ENCODE data around the gene SPESP1.
"Not testable (repeated sequence)": the region's sequence is repeated elsewhere in the genome, so short reads cannot be mapped to it uniquely, and the experiment has no call there.

The SPESP1 gene

GRCh38 chr15:68975651-68976160 lies 45.4 kb downstream of the SPESP1 start:
- not testable (repeated sequence) for H3K36me3 Mint-ChIP-seq (ENCODE audit: low read depth); DNase-seq (ENCODE audit: low spot score); H3K27me3 Mint-ChIP-seq (ENCODE audit: low read depth); H3K4me3 Mint-ChIP-seq; H3K4me1 Mint-ChIP-seq (ENCODE audit: low read depth); H3K27ac Mint-ChIP-seq; H3K9me3 Mint-ChIP-seq

GRCh38 chr15:68977426-68977825 lies 47.1 kb downstream of the SPESP1 start:
- not testable (repeated sequence) for H3K4me3 Mint-ChIP-seq; DNase-seq (ENCODE audit: low spot score); H3K9me3 Mint-ChIP-seq; H3K36me3 Mint-ChIP-seq (ENCODE audit: low read depth); H3K4me1 Mint-ChIP-seq (ENCODE audit: low read depth); H3K27ac Mint-ChIP-seq; H3K27me3 Mint-ChIP-seq (ENCODE audit: low read depth)

- Mint-ChIP-seq H3K27me3 (ENCODE audit: low read depth) (peaks cover 2% of the 10 kb centered on the region), H3K27ac (no peak overlapping the region), H3K36me3 (ENCODE audit: low read depth) (no peaks in the 10 kb centered on the region), H3K4me1 (ENCODE audit: low read depth) (no peaks in the 10 kb centered on the region), H3K9me3 (no peaks in the 10 kb centered on the region), H3K4me3 (no peak overlapping the region)
- no peak for DNase-seq (ENCODE audit: low spot score)
Measured at GRCh38 chr15:68979006-68979405, 48.7 kb downstream of the SPESP1 start.

- no peak for DNase-seq (ENCODE audit: low spot score)
- Mint-ChIP-seq H3K4me1 (ENCODE audit: low read depth) (no peaks in the 10 kb centered on the region), H3K27ac (no peak overlapping the region), H3K4me3 (no peak overlapping the region), H3K36me3 (ENCODE audit: low read depth) (no peaks in the 10 kb centered on the region), H3K27me3 (ENCODE audit: low read depth) (peaks cover 2% of the 10 kb centered on the region), H3K9me3 (no peaks in the 10 kb centered on the region)
Measured at GRCh38 chr15:68979816-68980215, 49.5 kb downstream of the SPESP1 start.

GRCh38 chr15:68980786-68981185 lies 50.5 kb downstream of the SPESP1 start:
- Mint-ChIP-seq H3K4me3 (no peak overlapping the region), H3K9me3 (no peaks in the 10 kb centered on the region), H3K4me1 (ENCODE audit: low read depth) (no peaks in the 10 kb centered on the region), H3K27me3 (ENCODE audit: low read depth) (peaks cover 2% of the 10 kb centered on the region), H3K36me3 (ENCODE audit: low read depth) (no peaks in the 10 kb centered on the region), H3K27ac (no peak overlapping the region)
- no peak for DNase-seq (ENCODE audit: low spot score)

GRCh38 chr15:68981941-68982340 lies 51.6 kb downstream of the SPESP1 start:
- H3K27ac Mint-ChIP-seq: no peak overlapping the region
- H3K36me3 Mint-ChIP-seq (ENCODE audit: low read depth): no peaks in the 10 kb centered on the region
- peaks cover 2% of the 10 kb centered on the region for H3K27me3 Mint-ChIP-seq (ENCODE audit: low read depth)
- H3K4me1 Mint-ChIP-seq (ENCODE audit: low read depth): no peaks in the 10 kb centered on the region
- DNase-seq (ENCODE audit: low spot score): no peak
- H3K4me3 Mint-ChIP-seq: no peak overlapping the region
- H3K9me3 Mint-ChIP-seq: no peaks in the 10 kb centered on the region

GRCh38 chr15:68982976-68983563 lies 52.7 kb downstream of the SPESP1 start:
- Mint-ChIP-seq H3K27ac (no peak overlapping the region), H3K4me1 (ENCODE audit: low read depth) (no peaks in the 10 kb centered on the region), H3K27me3 (ENCODE audit: low read depth) (peaks cover 2% of the 10 kb centered on the region), H3K9me3 (no peaks in the 10 kb centered on the region), H3K36me3 (ENCODE audit: low read depth) (no peaks in the 10 kb centered on the region), H3K4me3 (no peak overlapping the region)
- DNase-seq (ENCODE audit: low spot score): no peak

- no peaks in the 10 kb centered on the region for H3K9me3 Mint-ChIP-seq
- peaks cover 5% of the 10 kb centered on the region for H3K27me3 Mint-ChIP-seq (ENCODE audit: low read depth)
- no peaks in the 10 kb centered on the region for H3K36me3 Mint-ChIP-seq (ENCODE audit: low read depth)
- DNase-seq (ENCODE audit: low spot score): no peak
- H3K4me3 Mint-ChIP-seq: no peak overlapping the region
- H3K27ac Mint-ChIP-seq: no peak overlapping the region
- no peaks in the 10 kb centered on the region for H3K4me1 Mint-ChIP-seq (ENCODE audit: low read depth)
Measured at GRCh38 chr15:68983961-68984481, 53.7 kb downstream of the SPESP1 start.

- Mint-ChIP-seq H3K4me3 (no peak overlapping the region), H3K36me3 (ENCODE audit: low read depth) (no peaks in the 10 kb centered on the region), H3K27me3 (ENCODE audit: low read depth) (peaks cover 5% of the 10 kb centered on the region), H3K4me1 (ENCODE audit: low read depth) (no peaks in the 10 kb centered on the region), H3K9me3 (no peaks in the 10 kb centered on the region), H3K27ac (no peak overlapping the region)
- DNase-seq (ENCODE audit: low spot score): no peak
Measured at GRCh38 chr15:68984586-68984985, 54.3 kb downstream of the SPESP1 start.

- no peaks in the 10 kb centered on the region for H3K9me3 Mint-ChIP-seq
- H3K27me3 Mint-ChIP-seq (ENCODE audit: low read depth): peaks cover 5% of the 10 kb centered on the region
- no peak overlapping the region for H3K27ac Mint-ChIP-seq
- H3K4me3 Mint-ChIP-seq: no peak overlapping the region
- DNase-seq (ENCODE audit: low spot score): no peak
- H3K36me3 Mint-ChIP-seq (ENCODE audit: low read depth): no peaks in the 10 kb centered on the region
- no peaks in the 10 kb centered on the region for H3K4me1 Mint-ChIP-seq (ENCODE audit: low read depth)
Measured at GRCh38 chr15:68985361-68985891, 55.1 kb downstream of the SPESP1 start.

- H3K36me3 Mint-ChIP-seq (ENCODE audit: low read depth): no peaks in the 10 kb centered on the region
- peaks cover 3% of the 10 kb centered on the region for H3K27me3 Mint-ChIP-seq (ENCODE audit: low read depth)
- H3K4me1 Mint-ChIP-seq (ENCODE audit: low read depth): no peaks in the 10 kb centered on the region
- H3K27ac Mint-ChIP-seq: no peak overlapping the region
- no peak overlapping the region for H3K4me3 Mint-ChIP-seq
- no peak for DNase-seq (ENCODE audit: low spot score)
- no peaks in the 10 kb centered on the region for H3K9me3 Mint-ChIP-seq
Measured at GRCh38 chr15:68986322-68986721, 56.0 kb downstream of the SPESP1 start.

GRCh38 chr15:68987120-68987519 lies 56.8 kb downstream of the SPESP1 start:
- no peak overlapping the region for H3K27ac Mint-ChIP-seq
- H3K9me3 Mint-ChIP-seq: no peaks in the 10 kb centered on the region
- H3K36me3 Mint-ChIP-seq (ENCODE audit: low read depth): no peaks in the 10 kb centered on the region
- no peak for DNase-seq (ENCODE audit: low spot score)
- no peak overlapping the region for H3K4me3 Mint-ChIP-seq
- H3K27me3 Mint-ChIP-seq (ENCODE audit: low read depth): peaks cover 3% of the 10 kb centered on the region
- no peaks in the 10 kb centered on the region for H3K4me1 Mint-ChIP-seq (ENCODE audit: low read depth)

- H3K9me3 Mint-ChIP-seq: no peaks in the 10 kb centered on the region
- no peak for DNase-seq (ENCODE audit: low spot score)
- H3K4me3 Mint-ChIP-seq: no peak overlapping the region
- peaks cover 3% of the 10 kb centered on the region for H3K27me3 Mint-ChIP-seq (ENCODE audit: low read depth)
- H3K36me3 Mint-ChIP-seq (ENCODE audit: low read depth): no peaks in the 10 kb centered on the region
- no peaks in the 10 kb centered on the region for H3K4me1 Mint-ChIP-seq (ENCODE audit: low read depth)
- no peak overlapping the region for H3K27ac Mint-ChIP-seq
Measured at GRCh38 chr15:68987676-68988075, 57.4 kb downstream of the SPESP1 start.

- Mint-ChIP-seq H3K36me3 (ENCODE audit: low read depth) (no peaks in the 10 kb centered on the region), H3K27me3 (ENCODE audit: low read depth) (peaks cover 3% of the 10 kb centered on the region), H3K27ac (no peak overlapping the region), H3K4me1 (ENCODE audit: low read depth) (no peaks in the 10 kb centered on the region), H3K4me3 (no peak overlapping the region), H3K9me3 (no peaks in the 10 kb centered on the region)
- no peak for DNase-seq (ENCODE audit: low spot score)
Measured at GRCh38 chr15:68989541-68990230, 59.4 kb downstream of the SPESP1 start.

All from T-helper 2 cell treated with Interferon-gamma antibody and Interleukin-4, amounts not matched to agents 5 μg/mL and 100 μg/mL, for 36 hours (primary cell).